A172 (cell line): Measurements from ENCODE around the gene JPT1. TPM values are rescaled to one million over a fixed set of nuclear protein-coding genes. Genes with fewer than 3 reads are reported as not detected.
"Not testable (repeated sequence)": the region's sequence is repeated elsewhere in the genome, so short reads cannot be mapped to it uniquely, and the experiment has no call there.

Experiments used
- DNase-seq: peaks from one replicate; pipeline ENCODE4 v3.0.0-alpha.2; 2015; ENCODE audit warnings: low spot score
- total RNA-seq: library from RNA; depleted of rRNA; stranded (reverse); fragments of >200 nt; shearing (Covaris generic); gene quantifications from 2 replicates; pipeline ENCODE4 v1.2.3, GENCODE V29; 2014; rRNA removed

JPT1 gene, protein sequence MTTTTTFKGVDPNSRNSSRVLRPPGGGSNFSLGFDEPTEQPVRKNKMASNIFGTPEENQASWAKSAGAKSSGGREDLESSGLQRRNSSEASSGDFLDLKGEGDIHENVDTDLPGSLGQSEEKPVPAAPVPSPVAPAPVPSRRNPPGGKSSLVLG
- 626 and 687 TPM in 2 replicates for total RNA-seq

DNA sequence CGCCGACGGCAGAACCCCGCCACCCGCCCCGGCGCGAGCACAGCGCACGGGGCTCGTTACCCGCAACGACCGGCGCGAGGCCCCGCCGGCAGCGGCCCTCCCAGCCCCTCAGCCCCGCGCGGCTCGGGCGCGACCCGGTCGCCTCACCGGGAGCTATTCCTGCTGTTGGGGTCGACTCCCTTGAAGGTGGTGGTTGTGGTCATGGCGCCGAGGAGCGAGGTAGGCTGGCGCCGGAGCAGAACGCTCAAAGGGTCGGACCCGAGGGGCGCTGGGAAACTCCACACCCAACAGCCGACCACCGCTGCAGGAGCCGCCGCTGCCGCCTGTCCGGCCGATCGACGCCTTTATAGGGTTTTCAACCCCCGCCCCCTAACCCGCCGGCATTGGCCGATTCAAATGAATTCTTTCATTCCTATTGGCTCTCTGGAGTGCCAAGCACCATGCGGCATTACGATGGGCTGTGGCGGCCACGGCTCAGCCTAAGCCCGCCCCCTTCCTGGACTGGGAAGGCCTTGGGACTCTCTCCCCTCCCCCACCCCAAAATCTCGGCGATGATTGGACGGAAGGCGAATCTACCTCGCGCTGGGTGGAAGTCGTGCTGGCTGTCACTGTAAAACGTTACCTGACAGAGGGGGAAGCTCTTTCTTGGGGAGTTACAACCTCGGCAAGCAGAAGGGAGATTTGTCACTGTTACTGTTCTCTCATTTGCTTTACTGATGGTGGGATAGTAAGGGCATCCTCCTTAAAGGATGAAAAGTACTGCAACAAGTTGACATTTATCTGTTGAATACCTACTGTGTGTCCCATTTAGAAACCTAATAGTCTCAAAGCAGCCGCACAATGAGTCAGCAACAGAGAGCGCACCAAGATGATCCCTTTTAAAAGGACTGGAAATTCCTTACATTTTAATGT lies at the start of gene JPT1:
TSS of gene JPT1 (minus strand) at position 318 of the 912 bp plus-strand sequence. CDS start at position 203, 115 bp downstream.
- DNase-seq, result peak; percentile 99

DNA sequence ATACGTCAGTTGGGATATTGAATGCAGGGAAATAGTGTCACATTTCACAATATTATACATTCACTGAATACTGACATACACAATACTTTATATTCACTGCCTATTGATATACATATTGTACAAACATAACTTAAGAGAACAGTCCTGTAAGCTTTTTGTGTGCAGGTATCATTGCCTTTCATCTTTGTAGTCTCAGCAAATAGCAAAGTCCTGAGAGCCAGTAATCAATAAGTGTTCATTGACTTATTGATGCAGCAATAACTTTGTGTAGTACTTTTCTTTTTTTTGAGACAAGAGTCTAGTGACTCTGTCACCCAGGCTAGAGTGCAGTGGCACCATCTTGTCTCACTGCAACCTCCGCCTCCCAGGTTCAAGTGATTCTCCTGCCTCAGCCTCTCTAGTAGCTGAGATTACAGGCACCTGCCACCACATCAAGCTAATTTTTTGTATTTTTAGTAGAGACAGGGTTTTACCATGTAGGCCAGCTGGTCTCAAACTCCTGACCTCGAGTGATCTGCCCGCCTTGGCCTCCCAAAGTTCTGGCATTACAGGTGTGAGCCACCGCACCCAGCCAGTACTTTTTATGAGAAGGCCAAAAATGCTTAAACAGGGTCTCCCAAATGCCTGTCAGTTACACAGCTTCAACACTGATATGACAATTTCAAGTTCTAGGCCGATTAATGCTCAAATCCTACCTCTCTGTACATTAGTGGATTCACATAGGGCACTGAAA lies 45.7 kb upstream of the JPT1 start:
- no peak for DNase-seq

DNA sequence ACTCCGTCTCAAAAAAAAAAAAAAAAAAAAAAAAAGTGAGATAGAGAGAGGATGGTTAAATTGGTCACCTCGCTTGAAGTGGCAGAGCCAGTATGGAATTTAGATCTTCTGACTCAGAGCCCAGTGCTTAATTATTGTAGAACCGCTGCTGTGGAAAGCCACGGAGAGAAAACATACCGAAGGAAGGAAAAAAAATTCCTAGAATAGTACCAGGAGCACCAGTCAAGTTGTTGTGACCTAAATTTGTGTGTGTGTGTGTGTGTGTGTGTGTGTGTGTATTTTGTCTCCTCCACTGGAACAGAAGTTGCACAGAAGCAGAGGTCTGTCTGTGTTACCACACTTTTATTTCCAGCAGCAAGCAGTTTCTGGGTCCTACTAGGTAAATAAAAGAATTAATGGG lies 40.6 kb upstream of the JPT1 start:
- DNase-seq, result peak; percentile 87

DNA sequence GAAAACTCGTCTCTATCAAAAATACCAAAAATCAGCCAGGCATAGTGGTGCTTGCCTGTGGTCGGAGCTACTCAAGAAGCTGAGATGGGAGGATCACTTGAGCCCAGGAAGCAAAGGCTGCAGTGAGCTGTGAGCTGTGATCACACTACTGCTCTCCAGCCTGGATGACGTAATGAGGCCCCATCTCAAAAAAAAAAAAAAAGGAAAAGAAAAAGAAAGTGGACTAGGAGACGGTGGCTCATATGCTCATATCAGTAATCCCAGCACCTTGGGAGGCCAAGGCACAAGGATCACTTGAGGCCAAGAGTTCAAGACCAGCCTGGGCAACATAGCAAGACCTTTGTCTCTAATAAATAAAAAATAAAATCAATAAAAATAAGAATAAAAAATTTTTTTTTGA lies 37.3 kb upstream of the JPT1 start:
- no peak for DNase-seq

DNA sequence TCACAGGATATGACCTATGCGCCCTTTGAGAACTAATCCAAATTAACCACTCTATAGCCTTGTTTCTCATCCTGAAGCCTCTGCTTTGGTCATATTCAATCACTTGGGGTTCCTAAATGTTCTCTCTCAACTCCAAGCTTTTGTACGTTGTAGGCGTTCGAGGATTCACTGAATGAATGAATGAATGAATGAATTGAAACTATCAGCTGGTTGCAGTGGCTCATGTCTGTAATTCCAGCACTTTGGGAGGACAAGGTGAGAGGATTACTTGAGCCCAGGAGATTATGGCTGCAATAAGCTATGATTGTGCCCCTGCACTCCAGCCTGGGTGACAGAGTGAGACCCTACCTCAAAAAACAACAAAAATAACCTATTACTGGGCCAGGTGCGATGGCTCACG lies 34.3 kb upstream of the JPT1 start:
- DNase-seq, result no peak

DNA sequence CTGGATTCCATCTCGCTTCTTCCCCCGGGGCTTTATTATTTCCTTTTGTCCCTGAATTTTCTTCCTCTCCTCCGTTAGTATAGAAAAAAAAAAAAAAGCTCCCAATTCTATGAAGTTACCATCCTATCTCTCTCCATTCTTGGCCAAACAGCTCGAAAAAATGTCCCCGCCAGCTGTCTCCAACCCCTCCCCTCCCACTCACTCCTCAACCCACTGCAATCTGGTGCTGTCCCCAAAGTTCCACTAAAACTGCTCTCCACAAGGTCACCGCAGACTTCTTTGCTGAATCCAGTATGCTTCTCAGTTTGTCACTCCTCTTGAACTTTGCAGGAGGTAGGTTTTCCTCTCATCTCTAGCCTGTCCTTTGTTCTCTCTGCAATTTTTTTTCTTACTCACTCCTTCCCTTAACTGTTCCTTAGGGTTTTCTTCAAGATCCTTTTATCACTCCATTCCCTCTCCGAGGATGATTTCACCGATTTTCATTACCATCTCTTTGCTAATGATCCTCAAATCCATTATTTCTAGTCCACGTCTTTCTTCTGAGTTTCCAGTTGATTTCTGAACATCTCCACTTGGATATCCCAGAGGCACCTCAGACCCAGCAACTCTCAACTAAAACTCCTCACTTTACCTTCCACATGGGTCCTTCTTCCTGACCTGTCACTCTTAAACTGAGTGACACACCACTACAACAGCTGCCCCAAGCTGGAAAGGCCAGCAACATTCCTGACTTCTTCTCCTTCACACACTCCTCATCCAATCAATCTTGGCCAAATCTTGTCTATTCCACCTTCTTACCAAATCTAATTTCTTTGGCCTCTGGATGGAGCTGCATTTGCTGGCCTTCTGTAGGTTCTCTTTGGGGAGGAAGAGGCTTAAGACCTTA lies 29.9 kb upstream of the JPT1 start:
- DNase-seq, result no peak

DNA sequence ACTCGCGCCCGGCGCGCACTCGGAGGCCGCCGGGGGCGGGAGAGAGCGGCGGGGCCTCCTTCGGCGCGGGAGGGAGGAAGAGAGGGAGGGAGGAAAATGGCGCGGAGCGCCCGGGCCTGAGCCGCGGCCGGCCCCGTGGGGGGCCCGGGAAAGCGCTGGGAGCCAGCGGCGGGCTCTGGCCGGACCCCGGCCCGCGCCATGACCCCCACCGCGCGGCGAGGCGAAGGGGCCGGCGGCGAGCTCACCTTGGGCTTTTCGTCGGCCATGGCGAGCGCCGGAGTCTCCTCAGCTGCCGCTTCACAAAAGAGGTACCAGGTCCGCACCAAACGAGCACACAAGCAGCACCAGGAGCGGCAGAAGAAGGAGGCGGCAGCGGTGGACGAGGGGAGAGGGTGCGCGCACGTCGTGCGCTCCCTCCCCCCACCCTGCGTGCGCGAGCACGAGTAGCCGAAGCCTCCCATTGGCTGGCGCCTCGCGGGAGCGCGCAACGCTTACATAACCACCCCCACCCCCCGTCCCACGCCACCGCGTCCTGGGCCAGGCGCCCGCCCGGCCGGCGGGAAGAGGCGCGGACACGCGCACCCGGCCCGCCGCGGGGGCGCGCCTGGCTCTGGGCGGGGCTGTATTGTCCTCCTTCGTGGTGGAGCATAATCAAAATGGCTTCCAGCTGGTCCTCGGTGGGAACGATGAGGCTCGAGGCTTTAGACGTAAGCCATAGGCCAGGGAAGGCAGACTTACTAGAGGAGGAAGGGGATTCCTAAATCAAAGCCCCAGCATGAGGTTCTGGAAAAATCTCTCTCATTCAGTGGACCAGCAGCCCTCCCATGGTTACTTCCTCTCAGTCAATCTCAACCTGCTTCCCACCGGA lies 28.5 kb upstream of the JPT1 start, which contains the start of gene SUMO2:
TSS of gene SUMO2 (minus strand) at position 391 of the 868 bp plus-strand sequence. CDS start at position 266, 125 bp downstream.
- peak; percentile 89 for DNase-seq

DNA sequence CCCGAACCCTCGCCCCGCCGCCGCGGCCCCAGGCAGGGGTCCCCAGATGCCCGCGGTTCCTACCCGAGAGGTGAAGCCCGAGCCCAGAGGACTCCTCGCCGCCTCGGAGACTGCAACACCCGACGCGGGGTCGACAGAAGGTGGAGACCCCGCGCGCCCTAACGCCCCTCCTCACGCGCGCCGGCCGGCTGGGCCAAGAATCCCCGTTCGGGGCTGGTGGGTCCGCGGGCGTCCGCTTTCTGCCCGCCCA lies 27.9 kb upstream of the JPT1 start:
- no peak for DNase-seq

DNA sequence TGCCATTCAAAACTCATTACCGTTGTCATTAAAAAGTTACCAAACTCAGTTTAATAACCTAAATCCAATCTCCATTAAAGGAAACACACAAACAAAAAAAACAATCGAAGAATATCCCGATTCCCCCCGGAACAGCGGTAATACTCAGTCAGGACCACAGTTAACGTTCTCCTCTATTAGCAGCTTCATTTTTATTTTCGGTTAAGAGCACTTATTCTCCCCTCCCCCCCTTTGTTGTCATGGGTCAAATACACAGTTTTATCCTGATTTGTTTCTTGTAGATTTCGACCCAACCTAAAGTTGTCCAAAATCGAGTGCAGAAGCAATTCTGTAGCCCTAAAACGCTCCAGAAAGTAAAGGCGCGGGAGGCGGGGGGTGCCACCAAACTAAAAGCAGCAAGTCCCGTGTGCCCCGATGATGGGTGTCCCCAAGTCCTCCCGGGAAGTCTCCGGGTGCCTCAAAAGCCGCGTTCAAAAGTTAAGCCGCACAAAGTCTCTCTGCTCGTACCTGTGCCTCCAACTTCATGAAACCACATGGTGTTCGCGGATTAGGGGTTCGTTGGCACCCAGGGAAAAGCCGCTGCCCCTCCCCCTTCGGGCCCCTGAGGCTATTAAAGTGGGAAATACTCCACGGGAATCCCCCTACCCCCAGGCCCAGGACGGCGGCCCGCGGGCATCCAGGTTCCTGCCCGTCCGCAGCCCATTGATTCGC lies 27.5 kb upstream of the JPT1 start:
- no peak for DNase-seq

DNA sequence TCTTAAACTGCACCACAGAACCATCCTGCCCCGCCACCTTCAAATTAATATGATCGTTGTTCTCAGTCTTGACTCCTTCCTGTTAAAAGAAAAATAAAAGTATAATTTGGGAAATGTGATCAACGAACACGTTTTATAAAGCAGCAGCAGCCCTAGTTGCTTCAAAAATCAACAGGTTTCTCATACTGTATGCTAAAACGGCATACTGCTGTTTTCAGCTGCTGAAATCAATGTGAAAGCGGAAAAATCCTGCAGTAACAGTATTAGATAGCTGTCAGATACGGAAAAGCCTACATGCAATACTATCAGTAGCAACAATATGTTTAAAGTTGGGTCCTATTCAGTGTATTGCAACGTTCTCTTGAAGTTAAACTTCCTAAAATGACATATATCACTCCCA lies 26.8 kb upstream of the JPT1 start:
- DNase-seq, result no peak

DNA sequence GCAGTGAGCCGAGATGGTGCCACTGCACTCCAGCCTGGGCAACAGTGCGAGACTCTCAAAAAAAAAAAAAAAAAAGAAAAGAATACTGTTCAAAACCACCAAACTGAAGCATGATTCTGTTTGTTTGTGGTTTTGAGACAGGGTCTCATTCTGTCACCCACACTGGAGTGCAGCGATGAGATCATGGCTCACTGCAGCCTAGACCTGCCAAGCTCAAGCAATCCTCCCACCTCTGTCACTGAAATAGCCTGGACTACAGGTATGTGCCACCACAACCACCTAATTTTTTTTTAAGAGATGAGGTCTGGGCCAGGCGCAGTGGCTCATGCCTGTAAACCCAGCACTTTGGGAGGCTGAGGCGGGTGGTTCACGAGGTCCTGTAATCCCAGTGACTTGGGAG lies 24.1 kb upstream of the JPT1 start:
- no peak for DNase-seq

DNA sequence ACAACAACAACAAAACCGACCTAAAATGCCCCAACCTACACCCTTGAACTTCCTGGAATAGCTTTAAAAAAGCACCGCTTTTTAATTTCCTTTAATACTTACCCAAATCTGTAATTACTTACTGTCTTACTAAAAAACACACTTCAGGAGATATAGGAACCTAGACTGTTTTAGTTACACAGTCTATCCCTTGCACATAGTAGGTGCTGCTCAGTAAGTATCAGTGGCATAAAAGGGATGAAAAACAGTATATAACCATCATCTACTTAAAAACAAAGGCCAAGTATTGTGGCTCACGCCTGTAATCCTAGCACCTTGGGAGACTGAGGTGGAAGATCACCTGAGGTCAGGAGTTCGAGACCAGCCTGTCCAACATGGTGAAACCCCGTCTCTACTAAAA lies 22.3 kb upstream of the JPT1 start:
- no peak for DNase-seq

DNA sequence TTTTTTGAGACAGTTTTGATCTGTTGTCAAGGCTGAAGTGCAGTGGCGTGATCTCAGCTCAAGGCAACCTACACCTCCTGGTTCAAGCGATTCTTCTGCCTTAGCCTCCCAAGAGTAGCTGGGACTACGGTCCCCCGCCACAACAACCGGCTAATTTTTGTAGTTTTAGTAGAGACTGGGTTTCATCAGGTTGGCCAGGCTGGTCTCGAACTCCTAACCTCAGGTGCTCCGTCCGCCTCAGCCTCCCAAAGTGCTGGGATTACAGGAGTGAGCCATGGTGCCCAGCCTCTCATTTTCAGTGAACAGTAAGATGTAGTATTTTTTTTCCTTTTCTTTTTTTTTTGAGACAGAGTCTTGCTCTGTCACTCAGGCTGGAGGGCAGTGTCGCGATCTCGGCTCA lies 20.7 kb upstream of the JPT1 start:
- DNase-seq, result no peak

DNA sequence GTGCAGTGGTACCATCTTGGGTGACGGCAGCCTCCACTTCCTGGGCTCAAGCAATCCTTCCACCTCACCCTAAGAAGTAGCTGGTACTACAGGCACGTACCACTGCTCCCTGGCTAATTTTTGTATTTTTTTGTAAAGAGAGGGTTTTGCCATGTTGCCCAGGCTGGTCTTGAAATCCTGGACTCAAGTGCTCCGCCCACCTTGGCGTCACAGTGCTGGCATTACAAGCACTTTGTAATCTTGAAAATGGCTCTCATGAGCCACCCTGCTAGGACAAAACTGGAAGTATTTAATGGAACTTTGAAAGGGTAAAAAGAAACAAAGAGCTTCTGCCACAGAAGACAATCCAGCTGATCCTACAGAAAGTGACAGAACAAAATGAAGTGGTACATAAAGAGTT lies 19.2 kb upstream of the JPT1 start:
- no peak for DNase-seq

DNA sequence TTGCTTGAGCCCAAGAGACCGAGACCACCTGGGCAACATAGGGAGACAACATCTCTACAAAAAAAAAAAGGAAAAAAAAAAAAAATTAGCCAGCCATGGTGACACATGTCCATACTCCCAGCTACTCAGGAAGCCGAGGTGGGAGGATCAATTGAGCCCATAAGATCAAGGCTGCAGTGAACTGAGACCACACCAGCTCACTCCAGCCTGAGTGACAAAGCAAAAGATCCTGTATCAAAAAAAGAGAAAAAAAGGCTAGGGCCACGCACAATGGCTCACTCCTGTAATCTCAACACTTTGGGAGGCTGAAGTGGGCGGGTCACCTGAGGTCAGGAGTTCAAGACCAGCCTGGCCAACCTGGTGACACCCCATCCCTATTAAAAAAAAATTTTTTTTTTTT lies 14.7 kb upstream of the JPT1 start:
- DNase-seq, result no peak

DNA sequence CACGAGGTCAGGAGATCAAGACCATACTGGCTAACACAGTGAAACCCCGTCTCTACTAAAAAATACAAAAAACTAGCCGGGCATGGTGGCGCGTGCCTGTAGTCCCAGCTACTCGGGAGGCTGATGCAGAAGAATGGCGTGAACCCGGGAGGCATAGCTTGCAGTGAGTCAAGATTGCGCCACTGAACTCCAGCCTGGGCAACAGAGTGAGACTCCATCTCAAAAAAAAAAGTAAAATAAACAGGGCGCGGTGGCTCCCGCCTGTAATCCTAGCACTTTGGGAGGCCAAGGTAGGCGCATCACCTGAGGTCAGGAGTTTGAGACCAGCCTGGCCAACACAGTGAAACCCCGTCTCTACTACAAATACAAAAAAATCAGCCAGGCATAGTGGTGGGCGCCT lies 10.3 kb upstream of the JPT1 start:
- DNase-seq, result not testable (repeated sequence)

DNA sequence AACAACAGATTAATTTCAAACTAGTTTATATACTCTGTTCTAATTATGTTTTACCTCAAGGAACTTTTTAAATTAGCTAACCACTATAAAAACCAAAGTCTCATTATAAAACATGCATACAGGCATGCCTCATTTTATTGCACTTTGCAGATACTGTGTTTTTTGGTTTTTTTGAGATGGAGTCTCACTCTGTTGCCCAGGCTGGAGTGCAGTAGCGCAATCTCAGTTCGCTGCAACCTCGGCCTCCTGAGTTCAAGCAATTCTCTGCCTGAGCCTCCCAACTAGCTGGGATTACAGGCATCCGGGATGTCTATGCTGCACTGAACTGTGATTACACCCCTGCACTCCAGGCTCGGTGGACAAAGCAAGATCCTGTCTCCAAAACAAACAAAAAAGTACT lies 8.8 kb upstream of the JPT1 start:
- no peak for DNase-seq

DNA sequence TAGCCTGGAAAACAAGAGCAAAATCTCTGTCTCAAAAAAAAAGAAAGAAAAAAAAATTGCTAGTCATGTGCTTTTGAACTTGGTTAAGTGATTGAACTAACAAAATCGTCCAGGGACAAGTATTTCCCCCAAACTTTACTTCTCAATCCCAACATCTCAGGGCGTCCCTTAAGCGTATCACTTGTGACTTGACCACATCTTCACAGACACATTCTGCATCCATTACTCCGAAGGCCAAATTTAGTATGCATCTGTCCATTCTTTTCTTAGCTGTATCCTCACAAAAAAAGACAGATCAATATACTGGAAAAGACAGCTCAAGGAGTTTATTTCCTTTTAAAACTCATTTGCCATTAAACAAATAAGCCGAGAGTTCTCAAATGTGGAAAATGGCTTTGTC lies 5.9 kb upstream of the JPT1 start:
- DNase-seq, result no peak

DNA sequence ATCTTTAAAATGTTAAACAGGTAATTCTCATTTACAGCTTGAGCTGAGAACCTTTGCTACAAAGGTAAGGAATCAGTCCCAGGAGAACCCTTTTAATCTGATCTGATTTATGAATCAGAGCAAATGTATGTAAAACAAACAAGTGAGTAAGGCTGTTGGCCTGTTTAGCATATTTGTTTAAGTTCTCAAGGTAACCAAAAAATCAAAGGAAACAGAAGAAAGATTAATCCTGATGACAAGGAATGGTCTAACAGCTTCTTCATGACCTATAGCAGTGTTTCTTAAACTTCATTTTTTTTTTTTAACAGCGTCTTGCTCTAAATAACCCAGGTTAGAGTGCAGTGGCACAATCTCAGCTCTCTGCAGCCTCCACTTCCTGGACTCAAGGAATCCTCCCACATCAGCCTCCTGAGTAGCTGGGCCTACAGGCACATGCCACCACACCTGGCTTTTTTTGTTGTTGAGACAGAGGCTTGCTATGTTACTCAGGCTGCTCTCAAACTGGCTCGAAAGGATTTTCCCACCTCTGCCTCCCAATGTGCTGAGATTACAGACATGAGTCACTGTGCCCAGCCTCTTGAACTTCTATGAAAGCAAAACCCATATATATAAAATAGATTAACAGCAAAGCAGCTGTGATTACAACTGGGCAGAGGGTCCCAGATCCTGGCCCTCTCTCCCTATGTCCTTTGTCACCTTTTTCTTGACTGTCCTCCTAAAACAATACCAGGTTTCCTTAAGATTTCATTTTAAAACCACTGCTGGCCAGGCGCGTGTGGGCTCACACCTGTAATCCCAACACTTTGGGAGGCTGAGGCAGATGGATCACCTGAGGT lies 5.1 kb upstream of the JPT1 start:
- DNase-seq, result peak; percentile 80
